Sigmoid colon (tissue), 4 donors: Measurements from ENCODE around the gene LYVE1.

Source experiments
- EP300 ChIP-seq, 4 donors: sonication (generic); formaldehyde crosslinking; IDR thresholded peaks; one replicate each; pipeline ENCODE4 v1.6.1; 2017; ENCODE audit warnings: antibody characterized with exemption in 4 of 4
- POLR2A ChIP-seq, 2 donors: fragments of 450-650 bp; IDR thresholded peaks; one replicate each; pipeline ENCODE4 v1.6.1; 2016; ENCODE audit warnings: antibody characterized with exemption in 2 of 2, mild to moderate bottlenecking in 2 of 2, moderate library complexity in 2 of 2

DNA sequence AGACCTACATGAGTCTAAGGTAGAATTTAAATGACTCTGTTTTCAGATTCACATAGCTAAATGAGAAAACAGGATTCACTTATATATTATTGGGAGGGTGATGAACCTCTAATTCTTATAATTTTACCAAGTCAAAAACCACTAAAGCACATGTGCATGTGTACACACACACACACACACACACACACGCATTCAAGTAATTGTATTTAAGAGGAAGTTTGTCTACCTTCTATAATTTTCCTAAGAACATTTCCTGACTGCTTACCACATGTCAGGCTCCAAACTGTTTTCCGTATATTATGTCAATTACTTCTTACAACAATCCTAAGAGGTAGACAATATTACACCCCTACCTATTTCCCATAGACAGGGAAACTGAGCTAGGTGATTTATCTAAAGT is 34.1 kb downstream of the LYVE1 start:
- no peak for TF ChIP-seq EP300 (IDR thresholded peaks at IDR 0.05)
- TF ChIP-seq POLR2A (IDR thresholded peaks at IDR 0.05) = no peak
